Measurements from ENCODE around the gene FBXO41. TPM values are rescaled to one million over a fixed set of nuclear protein-coding genes. Genes with fewer than 3 reads are reported as not detected.

The FBXO41 gene
- total RNA-seq, 1 donor, result 1.3 TPM

- TF ChIP-seq CTCF (IDR thresholded peaks at IDR 0.05; ENCODE audit: insufficient read depth, low read depth, low read length), result no peak
- DNase-seq (ENCODE audit: low read depth), result no peak
- no peak overlapping the region for H3K4me3 ChIP-seq (ENCODE audit: low read depth, low read length)
These were observed 78.7 kb downstream of the FBXO41 start for GRCh38 chr2:73205611-73206010.

Small RNAs within 50 kb of the gene (small RNA-seq; reads per million reads assigned to genes)
- gene RNU6-111P, result not detected

Other genes starting within 250 kb of the FBXO41 start
- 12.1 and 16.8 TPM in 2 replicates for gene SFXN5, start 212.8 kb downstream of the FBXO41 start, total RNA-seq
- gene RAB11FIP5, start 171.5 kb downstream of the FBXO41 start, total RNA-seq, result 31.5 and 37.7 TPM in 2 replicates
- gene NOTO, start 81.9 kb downstream of the FBXO41 start, total RNA-seq, result not detected in 2 replicates
- 20.7 and 20.9 TPM in 2 replicates for gene SMYD5, start 70.2 kb downstream of the FBXO41 start, total RNA-seq
- 14.2 and 18.1 TPM in 2 replicates for gene PRADC1, start 51.2 kb downstream of the FBXO41 start, total RNA-seq
- 247 and 330 TPM in 2 replicates for gene CCT7, start 50.2 kb downstream of the FBXO41 start, total RNA-seq
- gene EGR4, start 9.1 kb upstream of the FBXO41 start, total RNA-seq, result not detected in 2 replicates
- 18.6 and 20.3 TPM in 2 replicates for gene ALMS1, start 101.4 kb upstream of the FBXO41 start, total RNA-seq